Brain microvascular endothelial cell (primary cell): ENCODE measurements around the gene CREB5.

Experiments used
- DNase-seq: peaks from one replicate; pipeline ENCODE4 v3.0.0-alpha.2; 2020
- H3K27ac ChIP-seq: fragments of 250-450 bp; sonication (Bioruptor Pico); 2 replicates; pipeline ENCODE4 v1.5.1; 2020; ENCODE audit warnings: mild to moderate bottlenecking, moderate library complexity
- H3K27me3 ChIP-seq: fragments of 250-450 bp; sonication (Bioruptor Pico); replicated peaks from 2 replicates; pipeline ENCODE4 v1.5.1; 2020; ENCODE audit warnings: mild to moderate bottlenecking
- H3K36me3 ChIP-seq: fragments of 250-450 bp; sonication (Bioruptor Pico); replicated peaks from 2 replicates; pipeline ENCODE4 v1.5.1; 2020; ENCODE audit warnings: mild to moderate bottlenecking
- H3K4me3 ChIP-seq: 2 replicates; pipeline ENCODE4 v1.5.1; 2011; ENCODE audit warnings: low read depth, mild to moderate bottlenecking, control low read depth, low read length, moderate library complexity
- in situ Hi-C: cut with HindIII; loops from 2 replicates; pipeline ENCODE4 v1.10.0; 2017; ENCODE audit warnings: low sequenced_read_pairs, low pct_ligation_motif_present
- TF ChIP-seq, protein P1 (sequence below): IDR thresholded peaks from 2 replicates; pipeline ENCODE4 v1.5.1; 2011; ENCODE audit warnings: low read depth, mild to moderate bottlenecking, moderate library complexity, low read length, control low read depth, inconsistent platforms; ENCODE audit errors: missing control alignments

CREB5 gene

DNA sequence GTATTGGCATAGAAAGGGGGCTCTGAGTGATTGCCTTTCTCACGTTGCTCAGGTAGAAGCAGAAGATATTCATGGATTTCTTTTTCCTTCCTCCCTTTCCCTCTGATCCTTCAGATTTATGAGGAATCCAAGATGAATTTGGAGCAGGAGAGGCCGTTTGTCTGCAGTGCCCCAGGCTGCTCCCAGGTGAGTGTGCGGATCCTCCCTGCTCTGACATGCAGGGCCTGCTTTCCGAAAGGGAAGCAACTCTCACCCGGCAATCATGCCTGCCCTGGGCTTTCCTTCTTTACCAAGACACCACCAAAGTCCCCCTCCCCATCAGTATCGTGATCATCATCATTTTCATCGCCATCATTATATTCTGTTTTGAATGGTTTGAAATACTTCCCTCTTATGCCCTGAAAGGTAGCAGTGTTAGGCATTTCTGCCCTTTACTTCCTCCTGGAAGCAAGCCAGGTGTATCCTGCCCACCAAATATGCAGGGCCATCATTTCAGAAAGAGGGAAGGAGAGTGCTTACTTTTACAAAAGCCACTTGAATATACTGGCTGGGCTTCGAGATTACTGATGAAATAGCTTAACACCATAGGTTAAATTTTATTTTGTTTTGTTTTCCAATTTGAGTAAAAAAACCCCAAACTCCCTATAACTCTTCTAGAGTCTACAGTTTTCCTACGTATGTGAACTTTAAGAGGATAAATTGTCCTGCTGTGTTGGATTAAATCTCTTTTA, 75.9 kb downstream of the CREB5 start:
- in situ Hi-C loops, result no loop called here
- no peak overlapping the region for H3K4me3 ChIP-seq
- TF ChIP-seq, protein P1, sequence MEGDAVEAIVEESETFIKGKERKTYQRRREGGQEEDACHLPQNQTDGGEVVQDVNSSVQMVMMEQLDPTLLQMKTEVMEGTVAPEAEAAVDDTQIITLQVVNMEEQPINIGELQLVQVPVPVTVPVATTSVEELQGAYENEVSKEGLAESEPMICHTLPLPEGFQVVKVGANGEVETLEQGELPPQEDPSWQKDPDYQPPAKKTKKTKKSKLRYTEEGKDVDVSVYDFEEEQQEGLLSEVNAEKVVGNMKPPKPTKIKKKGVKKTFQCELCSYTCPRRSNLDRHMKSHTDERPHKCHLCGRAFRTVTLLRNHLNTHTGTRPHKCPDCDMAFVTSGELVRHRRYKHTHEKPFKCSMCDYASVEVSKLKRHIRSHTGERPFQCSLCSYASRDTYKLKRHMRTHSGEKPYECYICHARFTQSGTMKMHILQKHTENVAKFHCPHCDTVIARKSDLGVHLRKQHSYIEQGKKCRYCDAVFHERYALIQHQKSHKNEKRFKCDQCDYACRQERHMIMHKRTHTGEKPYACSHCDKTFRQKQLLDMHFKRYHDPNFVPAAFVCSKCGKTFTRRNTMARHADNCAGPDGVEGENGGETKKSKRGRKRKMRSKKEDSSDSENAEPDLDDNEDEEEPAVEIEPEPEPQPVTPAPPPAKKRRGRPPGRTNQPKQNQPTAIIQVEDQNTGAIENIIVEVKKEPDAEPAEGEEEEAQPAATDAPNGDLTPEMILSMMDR, result no peak
- no peaks in the 10 kb centered on the region for H3K36me3 ChIP-seq
- no peak overlapping the region for H3K27ac ChIP-seq
- H3K27me3 ChIP-seq, result no peaks in the 10 kb centered on the region
- no peak for DNase-seq

- no peaks in the 10 kb centered on the region for H3K36me3 ChIP-seq
- H3K27ac ChIP-seq, result no peak overlapping the region
Observed at GRCh38 chr7:28490831-28491230, 78.5 kb downstream of the CREB5 start.

GRCh38 chr7:28493477-28493876, 81.2 kb downstream of the CREB5 start:
- no peak for DNase-seq
- H3K36me3 ChIP-seq, result no peaks in the 10 kb centered on the region
- no peak overlapping the region for H3K4me3 ChIP-seq
- no peak overlapping the region for H3K27ac ChIP-seq
- in situ Hi-C loops, result no loop called here
- H3K27me3 ChIP-seq, result no peaks in the 10 kb centered on the region
- TF ChIP-seq, protein P1, result no peak

More at GRCh38 chr7:28490831-28491230, 78.5 kb downstream of the CREB5 start:
- TF ChIP-seq, protein P1, result no peak
- Histone ChIP-seq H3K27me3 (no peaks in the 10 kb centered on the region), H3K4me3 (no peak overlapping the region)
- no peak for DNase-seq
- in situ Hi-C loops, result no loop called here

DNA sequence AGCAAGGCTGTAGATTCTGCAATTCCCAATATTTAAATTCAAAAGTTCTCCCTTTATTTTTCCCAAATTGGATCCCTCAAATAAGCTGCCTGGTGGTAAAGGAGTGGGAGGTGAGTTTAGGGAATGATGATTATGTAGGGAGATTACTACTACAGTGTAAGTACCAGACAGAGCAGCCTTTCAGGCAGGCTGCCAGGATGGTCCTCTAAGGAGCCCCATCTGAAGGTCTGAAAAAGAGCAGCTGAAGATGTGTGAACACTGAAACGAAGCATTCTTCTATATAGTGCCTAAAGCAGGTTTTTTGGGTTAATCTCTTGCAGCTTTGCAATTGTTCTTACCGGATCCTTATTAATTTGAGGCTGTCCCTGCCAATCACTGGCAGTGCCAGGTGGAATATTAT, 84.7 kb downstream of the CREB5 start:
- Histone ChIP-seq H3K27me3 (no peaks in the 10 kb centered on the region), H3K36me3 (no peaks in the 10 kb centered on the region), H3K4me3 (no peak overlapping the region), H3K27ac (no peak overlapping the region)
- TF ChIP-seq, protein P1, result no peak
- in situ Hi-C loops, result no loop called here
- DNase-seq, result no peak

DNA sequence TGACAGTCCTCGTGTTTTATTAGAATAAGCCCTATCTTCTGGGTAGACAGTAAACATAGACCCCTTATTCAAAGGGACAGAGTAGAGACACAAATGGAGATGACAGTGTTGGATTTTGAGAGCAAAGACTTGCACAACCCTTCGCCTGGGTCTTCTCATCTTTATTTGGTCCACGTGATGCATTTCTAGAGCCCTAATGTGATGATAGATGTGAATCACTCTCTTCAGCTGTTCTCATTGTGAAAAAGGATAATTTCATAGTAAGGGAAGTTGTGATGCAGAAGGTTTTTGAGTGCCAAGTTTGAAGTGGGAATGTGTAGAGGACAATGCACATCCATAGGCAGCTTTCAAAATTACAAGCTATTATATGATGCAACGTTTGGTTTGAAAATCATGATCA, 86.3 kb downstream of the CREB5 start:
- in situ Hi-C loops, result no loop called here
- DNase-seq, result no peak

More for the DNA sequence above, 86.3 kb downstream of the CREB5 start:
- no peaks in the 10 kb centered on the region for H3K36me3 ChIP-seq
- TF ChIP-seq, protein P1, result no peak
- no peaks in the 10 kb centered on the region for H3K27me3 ChIP-seq
- H3K27ac ChIP-seq, result no peak overlapping the region
- H3K4me3 ChIP-seq, result no peak overlapping the region
